ENCODE results near the gene PLCB3.

DNA sequence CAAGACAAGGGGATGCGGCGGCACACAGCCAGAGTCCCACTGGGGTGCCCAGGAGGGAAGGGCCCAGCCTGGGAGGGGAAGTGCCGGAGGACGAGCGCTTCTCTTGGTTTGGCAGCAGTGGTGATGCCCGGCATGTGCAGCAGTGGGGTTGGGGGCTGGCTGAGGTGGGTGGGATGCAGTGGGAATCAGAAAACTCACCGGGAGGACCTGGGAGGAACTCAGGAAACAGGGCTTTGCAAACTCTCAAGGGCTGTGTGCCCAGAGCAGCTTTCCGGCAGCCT lies 41.8 kb upstream of the PLCB3 start:
- TF ChIP-seq POLR2A (IDR thresholded peaks at IDR 0.05), result no peak
- TF ChIP-seq, protein P1, sequence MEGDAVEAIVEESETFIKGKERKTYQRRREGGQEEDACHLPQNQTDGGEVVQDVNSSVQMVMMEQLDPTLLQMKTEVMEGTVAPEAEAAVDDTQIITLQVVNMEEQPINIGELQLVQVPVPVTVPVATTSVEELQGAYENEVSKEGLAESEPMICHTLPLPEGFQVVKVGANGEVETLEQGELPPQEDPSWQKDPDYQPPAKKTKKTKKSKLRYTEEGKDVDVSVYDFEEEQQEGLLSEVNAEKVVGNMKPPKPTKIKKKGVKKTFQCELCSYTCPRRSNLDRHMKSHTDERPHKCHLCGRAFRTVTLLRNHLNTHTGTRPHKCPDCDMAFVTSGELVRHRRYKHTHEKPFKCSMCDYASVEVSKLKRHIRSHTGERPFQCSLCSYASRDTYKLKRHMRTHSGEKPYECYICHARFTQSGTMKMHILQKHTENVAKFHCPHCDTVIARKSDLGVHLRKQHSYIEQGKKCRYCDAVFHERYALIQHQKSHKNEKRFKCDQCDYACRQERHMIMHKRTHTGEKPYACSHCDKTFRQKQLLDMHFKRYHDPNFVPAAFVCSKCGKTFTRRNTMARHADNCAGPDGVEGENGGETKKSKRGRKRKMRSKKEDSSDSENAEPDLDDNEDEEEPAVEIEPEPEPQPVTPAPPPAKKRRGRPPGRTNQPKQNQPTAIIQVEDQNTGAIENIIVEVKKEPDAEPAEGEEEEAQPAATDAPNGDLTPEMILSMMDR (IDR thresholded peaks at IDR 0.05), result no peak
